ENCODE results near the gene SUCNR1. TPM values are rescaled to one million over a fixed set of nuclear protein-coding genes. Genes with fewer than 3 reads are reported as not detected.

The SUCNR1 gene
- polyA plus RNA-seq, 1 experiment: not detected

GRCh38 chr3:151863611-151864010 is 9.8 kb upstream of the SUCNR1 start:
- POLR2A ChIA-PET: no interaction called here
- Histone ChIP-seq H3K27ac (ENCODE audit: low read depth, low read length) (no peak overlapping the region), H3K4me3 (ENCODE audit: low read depth, low read length) (no peak overlapping the region), H3K9me3 (ENCODE audit: control insufficient read depth, insufficient read depth, low read length) (no peaks in the 10 kb centered on the region), H3K27me3 (ENCODE audit: control insufficient read depth, insufficient read depth, low read length) (no peaks in the 10 kb centered on the region)
- CTCF ChIA-PET: interaction anchor here (1.5 kb wide), 1 partner anchor 24 kb away, joined by 5 read pairs; no protein-coding TSS in a partner anchor
- no peak for DNase-seq (ENCODE audit: low read depth, low spot score)
- no peak for TF ChIP-seq CTCF (IDR thresholded peaks at IDR 0.05; ENCODE audit: low read depth, low read length)

- peak; percentile 30 for DNase-seq (ENCODE audit: low read depth, low spot score)
- H3K4me3 ChIP-seq (ENCODE audit: low read depth, low read length): no peak overlapping the region
- ChIA-PET CTCF (no interaction called here), POLR2A (no interaction called here)
- no peak overlapping the region for H3K27ac ChIP-seq (ENCODE audit: low read depth, low read length)
- TF ChIP-seq CTCF (IDR thresholded peaks at IDR 0.05; ENCODE audit: low read depth, low read length): no peak
- no peaks in the 10 kb centered on the region for H3K9me3 ChIP-seq (ENCODE audit: control insufficient read depth, insufficient read depth, low read length)
- H3K27me3 ChIP-seq (ENCODE audit: control insufficient read depth, insufficient read depth, low read length): no peaks in the 10 kb centered on the region
Observed at GRCh38 chr3:151864423-151865101, 8.9 kb upstream of the SUCNR1 start.

GRCh38 chr3:151866711-151867410 is 6.6 kb upstream of the SUCNR1 start:
- no peak for DNase-seq (ENCODE audit: low read depth, low spot score)
- H3K27ac ChIP-seq (ENCODE audit: low read depth, low read length): no peak overlapping the region
- POLR2A ChIA-PET: interaction anchor here (0.7 kb wide), 1 partner anchor 30 kb away, joined by 10 read pairs; no protein-coding TSS in a partner anchor

GRCh38 chr3:151867666-151868065 is 5.8 kb upstream of the SUCNR1 start:
- no peak for TF ChIP-seq CTCF (IDR thresholded peaks at IDR 0.05; ENCODE audit: low read depth, low read length)
- DNase-seq (ENCODE audit: low read depth, low spot score): no peak
- POLR2A ChIA-PET: no interaction called here
- Histone ChIP-seq H3K4me3 (ENCODE audit: low read depth, low read length) (no peak overlapping the region), H3K27ac (ENCODE audit: low read depth, low read length) (no peak overlapping the region), H3K9me3 (ENCODE audit: control insufficient read depth, insufficient read depth, low read length) (no peaks in the 10 kb centered on the region), H3K27me3 (ENCODE audit: control insufficient read depth, insufficient read depth, low read length) (no peaks in the 10 kb centered on the region)
- CTCF ChIA-PET: no interaction called here

More at GRCh38 chr3:151866711-151867410, 6.6 kb upstream of the SUCNR1 start:
- no peak for TF ChIP-seq CTCF (IDR thresholded peaks at IDR 0.05; ENCODE audit: low read depth, low read length)
- Histone ChIP-seq H3K9me3 (ENCODE audit: control insufficient read depth, insufficient read depth, low read length) (no peaks in the 10 kb centered on the region), H3K27me3 (ENCODE audit: control insufficient read depth, insufficient read depth, low read length) (no peaks in the 10 kb centered on the region), H3K4me3 (ENCODE audit: low read depth, low read length) (no peak overlapping the region)
- CTCF ChIA-PET: no interaction called here

- Histone ChIP-seq H3K9me3 (ENCODE audit: control insufficient read depth, insufficient read depth, low read length) (no peaks in the 10 kb centered on the region), H3K27me3 (ENCODE audit: control insufficient read depth, insufficient read depth, low read length) (no peaks in the 10 kb centered on the region), H3K4me3 (ENCODE audit: low read depth, low read length) (no peak overlapping the region), H3K27ac (ENCODE audit: low read depth, low read length) (no peak overlapping the region)
- ChIA-PET CTCF (interaction anchor here (1.8 kb wide), 1 partner anchor 401 kb away, joined by 5 read pairs; no protein-coding TSS in a partner anchor), POLR2A (no interaction called here)
- DNase-seq (ENCODE audit: low read depth, low spot score): no peak
- TF ChIP-seq CTCF (IDR thresholded peaks at IDR 0.05; ENCODE audit: low read depth, low read length): no peak
Observed at GRCh38 chr3:151869181-151869580, 4.3 kb upstream of the SUCNR1 start.
